T-helper 1 cell treated with Interleukin-12 subunit alpha and Interleukin-12 subunit beta and Interleukin-4 antibody, amounts not matched to agents 30 μg/mL and 1 μg/mL, for 36 hours (primary cell): ENCODE results near the gene PPIG.
"Not testable (repeated sequence)": the region's sequence is repeated elsewhere in the genome, so short reads cannot be mapped to it uniquely, and the experiment has no call there.

Source experiments
- H3K27ac Mint-ChIP-seq: one replicate; pipeline ENCODE4 v1.8.0; 2021; ENCODE audit warnings: mild to moderate bottlenecking, mixed read lengths
- H3K27me3 Mint-ChIP-seq: one replicate; pipeline ENCODE4 v1.8.0; 2021; ENCODE audit warnings: low read depth, mixed read lengths
- H3K36me3 Mint-ChIP-seq: one replicate; pipeline ENCODE4 v1.8.0; 2021; ENCODE audit warnings: low read depth, mixed read lengths
- H3K4me1 Mint-ChIP-seq: one replicate; pipeline ENCODE4 v1.8.0; 2021; ENCODE audit warnings: low read depth, mixed read lengths
- H3K4me3 Mint-ChIP-seq: one replicate; pipeline ENCODE4 v1.8.0; 2021; ENCODE audit warnings: mild to moderate bottlenecking, moderate library complexity, mixed read lengths
- H3K9me3 Mint-ChIP-seq: one replicate; pipeline ENCODE4 v1.8.0; 2021; ENCODE audit warnings: mixed read lengths

The PPIG gene

GRCh38 chr2:169687943-169688342 lies 103.8 kb downstream of the PPIG start:
- Mint-ChIP-seq H3K9me3 (peaks cover 26% of the 10 kb centered on the region), H3K27me3 (peaks cover 30% of the 10 kb centered on the region)
- H3K27ac Mint-ChIP-seq, H3K36me3 Mint-ChIP-seq, H3K4me1 Mint-ChIP-seq, H3K4me3 Mint-ChIP-seq: not testable (repeated sequence)

- no peak overlapping the region for H3K27ac Mint-ChIP-seq
These were observed 106.8 kb downstream of the PPIG start for GRCh38 chr2:169690958-169691357.

More at GRCh38 chr2:169690958-169691357, 106.8 kb downstream of the PPIG start:
- no peak overlapping the region for H3K4me3 Mint-ChIP-seq
- H3K36me3 Mint-ChIP-seq: peaks cover 4% of the 10 kb centered on the region
- H3K27me3 Mint-ChIP-seq: peaks cover 35% of the 10 kb centered on the region
- peaks cover 11% of the 10 kb centered on the region for H3K4me1 Mint-ChIP-seq
- peaks cover 24% of the 10 kb centered on the region for H3K9me3 Mint-ChIP-seq
